IPS-NIHi7 (cell line): Measurements from ENCODE around the gene ADCY10.

ENCODE experiments used
- DNase-seq: peaks from one replicate; pipeline ENCODE4 v3.0.0; 2012; ENCODE audit warnings: mixed read lengths; ENCODE audit errors: extremely low spot score

The ADCY10 gene

DNA sequence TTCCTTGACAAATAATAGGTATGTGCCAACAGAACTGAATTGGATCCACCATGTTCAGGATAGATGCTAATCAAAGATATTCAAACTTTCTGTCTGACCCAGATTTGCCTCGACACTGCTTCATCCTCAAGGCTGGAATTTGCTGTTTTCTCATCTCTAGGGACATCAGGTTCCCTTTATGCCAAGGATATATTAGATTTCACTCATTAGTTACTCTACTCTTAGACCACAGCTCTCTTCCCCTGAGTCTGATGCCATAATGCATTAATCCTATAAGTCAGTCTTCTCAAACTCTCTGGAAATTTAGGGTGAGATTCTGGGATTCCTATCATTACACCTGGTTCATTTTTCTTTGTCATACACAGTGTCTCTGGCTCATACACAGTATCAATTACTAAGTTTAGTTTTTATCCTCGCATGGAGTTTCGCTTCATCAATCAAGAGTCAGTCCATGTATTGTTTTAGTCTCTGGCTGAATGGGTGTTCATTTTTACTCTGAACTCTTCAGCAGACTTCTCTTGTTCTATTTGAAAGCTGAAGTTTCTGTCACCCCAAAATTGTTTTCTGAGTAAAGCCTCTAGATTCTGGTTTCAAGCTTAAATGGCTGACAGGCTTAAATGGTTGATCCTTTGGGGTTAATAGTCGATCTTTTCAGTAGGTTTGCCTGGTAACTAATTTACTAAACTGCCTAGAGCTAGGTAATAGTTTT lies 13.3 kb upstream of the ADCY10 start:
- no peak for DNase-seq

DNA sequence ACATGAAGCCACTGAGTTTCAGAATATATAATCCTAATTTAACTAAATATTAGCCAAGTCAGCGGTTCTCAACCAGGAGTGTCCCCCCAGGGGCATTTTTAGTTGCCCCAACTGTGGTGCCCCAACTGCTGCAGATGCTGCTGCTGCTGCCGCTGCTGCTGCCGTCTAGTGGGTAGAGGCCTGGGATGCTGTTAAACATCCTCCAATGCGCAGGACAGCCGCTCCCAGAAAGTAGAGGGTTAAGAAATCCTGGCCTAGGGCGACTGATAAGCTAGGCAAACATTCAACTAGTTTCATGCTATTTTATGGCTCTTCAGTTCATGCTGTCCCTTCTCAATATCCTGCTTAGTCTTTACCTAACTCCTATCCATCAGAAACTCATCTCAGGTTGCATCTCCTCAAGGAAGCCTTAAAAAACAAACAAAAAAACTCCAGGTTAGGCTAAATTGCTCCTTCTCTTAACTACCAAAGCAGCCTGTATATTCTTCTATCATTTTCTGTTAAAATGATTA lies 12.6 kb upstream of the ADCY10 start:
- DNase-seq, result peak; percentile 18

DNA sequence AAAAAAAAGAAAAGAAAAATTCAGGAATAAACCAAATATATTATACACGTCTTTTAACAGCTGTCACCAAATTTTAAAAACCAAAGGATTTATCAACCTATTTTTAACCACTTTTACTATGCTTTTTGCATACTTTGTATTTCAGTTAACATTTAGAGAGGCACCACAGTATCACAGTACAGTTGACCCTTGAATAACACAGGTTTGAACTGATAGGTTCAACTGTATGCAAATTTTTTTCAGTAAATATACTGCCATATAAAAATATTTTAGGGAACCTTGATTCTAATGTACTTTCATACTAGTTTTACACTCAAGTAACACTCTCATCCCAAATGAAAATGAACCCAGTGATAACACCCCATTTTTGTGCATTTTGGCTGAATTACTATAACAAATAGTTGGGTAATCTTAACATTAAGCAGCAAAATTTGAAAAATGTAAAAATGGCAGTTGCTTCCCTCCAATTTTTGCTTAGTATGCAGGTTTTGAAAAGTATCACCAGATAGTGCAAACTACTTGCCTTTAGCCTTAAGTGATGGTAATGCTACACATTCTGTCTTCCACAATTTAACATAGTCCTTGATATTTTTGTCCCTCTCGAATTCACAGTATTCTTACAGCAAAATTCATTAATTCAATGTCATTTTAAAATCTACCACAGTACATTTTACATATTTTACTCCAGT lies 10.8 kb upstream of the ADCY10 start:
- DNase-seq, result no peak

DNA sequence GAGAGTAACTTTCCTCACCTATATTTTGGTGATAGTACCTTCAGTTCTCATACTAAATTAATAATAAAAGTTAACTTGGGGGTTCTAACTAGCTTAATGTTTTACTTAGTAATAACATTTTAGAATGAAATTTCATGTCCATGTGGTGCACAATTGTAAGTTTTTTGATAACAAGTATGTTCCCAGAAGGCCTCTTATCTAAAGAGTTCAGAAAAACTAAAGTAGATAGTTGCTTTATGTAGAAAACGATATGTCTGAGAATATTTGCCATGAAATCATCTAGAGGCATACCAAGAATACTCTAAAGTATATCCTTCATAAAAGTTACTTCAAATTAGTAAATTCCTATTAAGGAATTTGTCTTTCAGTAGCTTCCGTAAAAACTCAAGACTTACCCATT lies 10.2 kb upstream of the ADCY10 start:
- DNase-seq, result no peak

DNA sequence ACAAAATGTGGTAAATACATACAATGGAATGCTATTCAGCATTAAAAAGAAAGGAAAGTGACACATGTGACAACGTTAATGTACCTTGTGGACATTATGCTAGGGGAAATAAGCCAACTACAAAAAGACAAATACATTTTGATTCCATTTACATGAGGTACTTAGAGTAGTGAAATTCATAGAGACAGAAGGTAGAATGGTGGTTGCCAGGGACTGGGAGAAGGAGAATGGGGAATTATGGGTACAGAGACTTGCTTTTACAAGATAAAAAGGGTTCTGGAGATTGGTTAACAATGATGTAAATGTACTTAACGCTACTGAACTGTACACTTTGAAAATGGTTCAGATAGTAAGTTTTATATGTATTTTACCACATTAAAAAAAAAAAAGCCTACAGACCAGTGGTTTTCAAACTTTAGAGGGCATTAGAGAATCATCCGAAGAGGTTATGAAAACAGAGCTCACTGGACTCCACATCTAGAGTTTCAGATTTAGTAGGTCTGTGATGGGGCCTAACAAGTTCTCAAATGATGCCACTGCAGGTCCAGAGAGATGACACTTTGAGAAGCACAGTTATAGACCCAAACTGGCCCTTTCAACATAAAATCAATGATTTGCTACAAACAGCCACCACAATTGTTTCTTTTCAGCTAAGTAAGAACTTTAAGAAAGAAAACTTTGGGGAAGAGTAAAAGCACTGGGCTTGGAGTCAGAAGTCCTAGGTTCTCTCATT lies 9.6 kb upstream of the ADCY10 start:
- no peak for DNase-seq

DNA sequence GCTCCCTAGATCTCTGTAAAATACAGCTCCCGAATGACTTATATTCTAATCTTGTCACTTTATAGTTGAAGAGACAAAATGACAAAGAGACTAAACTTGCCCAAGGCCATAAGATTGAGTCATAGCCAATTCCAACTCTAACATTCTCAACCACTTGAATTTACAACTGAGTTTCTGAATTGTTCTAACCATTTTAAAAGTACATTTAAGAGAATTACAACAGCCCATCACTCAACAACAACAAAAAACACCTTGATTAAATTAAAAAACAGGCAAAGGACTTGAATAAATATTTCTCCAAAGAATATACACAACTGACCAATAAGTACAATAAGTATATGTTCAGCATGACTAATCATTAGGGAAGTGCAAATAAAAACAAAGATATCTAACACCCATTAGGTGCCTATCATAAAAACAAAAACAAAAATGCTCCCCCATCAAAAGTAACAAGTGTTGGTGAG lies 8.7 kb upstream of the ADCY10 start:
- DNase-seq, result no peak

DNA sequence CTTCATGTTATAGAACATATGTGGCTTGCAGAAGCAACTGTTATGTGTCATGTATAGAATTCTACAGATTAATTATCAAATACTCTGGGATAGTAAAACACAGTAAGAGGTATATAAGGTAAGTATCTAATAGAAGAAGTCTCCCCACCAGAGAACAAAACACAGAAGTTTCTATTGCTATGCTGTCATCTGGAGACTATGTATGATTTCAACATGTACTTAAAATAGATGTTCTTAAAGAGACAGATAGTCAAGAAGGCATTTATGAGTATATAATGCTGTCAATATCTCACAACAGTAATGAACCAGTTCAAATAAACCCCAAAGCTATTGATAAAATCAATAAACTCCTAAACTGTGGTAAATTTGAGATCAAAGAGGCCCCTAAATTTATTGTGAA lies 8.1 kb upstream of the ADCY10 start:
- DNase-seq, result no peak

DNA sequence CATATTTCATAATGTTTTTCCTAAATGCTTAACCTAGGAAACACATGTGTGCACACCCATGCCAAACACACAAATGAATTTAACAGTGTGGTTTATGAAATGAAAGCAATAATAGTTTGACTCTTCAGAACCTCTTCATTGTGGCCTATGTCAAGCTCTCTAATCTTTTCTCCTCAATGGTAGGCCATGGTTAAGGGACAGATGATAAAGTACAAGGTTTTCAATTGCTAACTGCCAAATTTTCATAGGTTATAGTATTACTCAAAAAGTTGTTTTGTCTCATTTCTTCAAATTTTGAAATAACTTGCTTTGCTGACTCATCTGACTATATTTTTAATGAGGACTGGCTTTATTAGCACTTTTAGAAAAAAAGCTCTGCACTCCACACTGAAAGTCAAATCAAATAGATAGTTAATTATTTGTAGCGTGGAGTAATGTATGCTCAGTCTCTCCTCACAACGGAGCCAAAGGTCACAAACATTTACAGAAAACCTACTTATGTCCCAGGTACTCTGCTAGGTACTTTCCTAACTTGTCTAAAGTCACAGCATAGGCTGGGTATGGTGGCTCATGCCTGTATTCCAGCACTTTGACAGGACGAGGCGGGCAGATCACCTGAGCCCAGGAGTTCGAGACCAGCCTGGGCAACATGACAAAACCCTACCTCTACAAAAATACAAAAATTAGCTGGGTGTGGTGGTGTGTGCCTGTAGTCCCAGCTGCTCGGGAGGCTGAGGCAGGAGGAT lies 3.0 kb upstream of the ADCY10 start:
- no peak for DNase-seq

DNA sequence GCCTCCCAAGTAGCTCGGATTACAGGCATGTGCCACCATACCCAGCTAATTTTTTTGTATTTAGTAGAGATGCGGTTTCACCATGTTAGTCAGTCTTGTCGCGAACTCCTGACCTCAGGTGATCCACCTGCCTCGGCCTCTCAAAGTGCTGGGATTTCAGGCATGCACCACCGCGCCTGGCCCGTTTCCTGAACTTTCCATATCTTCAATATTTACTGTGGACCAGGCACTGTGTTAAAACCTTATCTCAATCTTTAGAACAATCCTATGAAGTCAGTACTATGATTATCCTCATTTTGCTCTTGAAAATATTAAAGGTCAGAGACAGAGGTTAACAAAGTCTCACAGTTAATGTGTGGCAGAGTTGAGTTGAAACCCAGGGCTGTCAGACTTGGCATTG lies 1.6 kb upstream of the ADCY10 start:
- no peak for DNase-seq

DNA sequence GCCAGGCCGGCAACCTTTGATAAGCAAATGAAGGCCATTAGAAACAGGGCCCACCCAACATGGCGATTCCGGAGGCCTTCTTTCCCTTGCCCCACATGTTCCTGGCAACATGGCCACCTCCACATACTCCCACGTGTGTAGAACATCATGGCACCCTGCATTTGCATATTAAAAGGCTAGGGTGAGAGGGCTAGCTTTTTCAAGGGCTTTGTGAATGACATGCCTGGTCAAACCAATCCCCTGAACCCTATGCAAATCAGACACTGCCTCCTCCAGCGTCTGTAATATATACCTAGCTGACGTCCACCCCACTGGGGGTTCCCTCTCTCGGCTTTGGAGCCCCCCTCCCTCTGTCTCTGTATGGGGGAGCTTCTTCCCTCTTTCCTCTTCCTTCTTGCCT lies 1.6 kb downstream of the ADCY10 start:
- no peak for DNase-seq

DNA sequence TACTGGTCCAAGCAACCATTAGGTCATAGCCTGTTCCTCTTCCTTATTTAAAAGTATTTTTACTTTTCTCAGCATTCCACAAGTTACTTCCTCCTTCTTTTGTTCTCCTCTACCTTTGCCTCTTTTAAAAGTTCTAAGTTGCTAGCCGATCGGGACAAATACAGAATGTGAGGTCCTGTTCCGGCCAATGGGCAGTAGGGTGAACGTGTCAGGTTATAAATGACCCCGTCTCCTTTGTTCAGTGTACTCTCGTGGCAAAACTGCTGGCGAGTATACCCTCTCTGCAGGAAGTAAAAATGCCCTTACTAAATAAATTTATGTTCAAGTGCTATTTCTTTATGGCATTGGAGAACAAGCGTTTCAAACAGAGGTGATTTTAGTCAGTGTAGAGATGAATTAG lies 2.5 kb downstream of the ADCY10 start:
- DNase-seq, result no peak

DNA sequence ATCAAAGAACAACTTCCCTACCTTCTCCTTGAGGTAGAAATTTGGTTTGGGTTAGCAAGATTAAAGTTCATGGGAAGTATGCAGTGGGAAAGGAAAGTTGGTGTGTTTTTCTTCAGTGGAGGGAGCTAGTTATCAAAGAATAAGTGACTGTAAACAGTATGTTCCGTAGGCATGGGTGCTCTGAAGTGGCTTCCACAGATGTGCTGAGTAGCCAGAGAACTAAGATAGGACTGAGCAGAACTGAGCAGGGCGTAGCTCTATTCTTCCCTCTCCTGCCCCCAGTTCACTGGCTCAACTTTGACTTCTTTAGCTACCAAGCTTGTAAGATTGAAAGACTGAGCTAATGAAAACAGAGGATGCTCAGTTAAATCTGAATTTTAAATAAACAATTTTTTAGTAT lies 3.4 kb downstream of the ADCY10 start:
- no peak for DNase-seq

DNA sequence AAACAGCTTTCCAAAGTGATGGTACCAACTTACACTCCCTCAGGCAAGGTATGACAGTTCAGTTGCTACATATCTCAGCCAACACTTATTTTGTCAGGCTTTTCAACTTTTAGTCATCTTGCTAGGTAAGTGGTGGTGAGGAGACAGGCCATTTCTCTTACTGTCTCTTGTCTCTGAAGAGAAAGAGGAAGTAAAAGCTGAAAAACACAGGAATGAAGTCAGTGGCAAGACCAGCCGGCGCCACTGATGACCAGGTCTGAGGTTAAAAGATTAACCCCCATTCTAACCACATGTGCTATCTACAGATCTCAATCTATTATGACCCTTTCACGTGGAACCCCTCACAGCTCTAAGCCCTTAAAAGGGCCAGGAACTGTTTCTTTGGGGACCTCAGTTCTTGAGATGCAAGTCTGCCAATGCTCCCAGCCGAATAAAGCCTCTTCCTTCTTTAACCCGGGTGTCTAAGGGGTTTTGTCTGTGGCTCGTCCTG lies 4.2 kb downstream of the ADCY10 start:
- DNase-seq, result no peak

DNA sequence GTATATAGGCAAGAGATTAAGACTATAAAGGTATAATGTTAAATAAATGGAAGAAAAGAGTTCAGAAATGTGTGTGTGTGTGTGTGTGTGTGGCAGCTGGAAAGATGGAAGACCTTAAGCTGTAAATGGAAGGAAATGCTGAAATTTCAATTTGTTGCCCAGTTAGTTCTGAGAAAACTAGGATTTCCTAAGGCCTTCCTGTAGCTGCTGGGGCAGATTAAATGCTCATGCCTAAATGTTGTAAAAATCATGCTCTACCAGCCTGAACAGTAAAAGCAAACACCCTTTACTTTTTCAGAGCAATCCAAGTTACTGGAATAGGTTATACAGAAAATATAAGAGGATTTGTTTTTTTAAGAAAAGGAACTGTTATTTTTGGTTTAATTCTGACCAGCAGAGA lies 8.3 kb downstream of the ADCY10 start:
- no peak for DNase-seq

DNA sequence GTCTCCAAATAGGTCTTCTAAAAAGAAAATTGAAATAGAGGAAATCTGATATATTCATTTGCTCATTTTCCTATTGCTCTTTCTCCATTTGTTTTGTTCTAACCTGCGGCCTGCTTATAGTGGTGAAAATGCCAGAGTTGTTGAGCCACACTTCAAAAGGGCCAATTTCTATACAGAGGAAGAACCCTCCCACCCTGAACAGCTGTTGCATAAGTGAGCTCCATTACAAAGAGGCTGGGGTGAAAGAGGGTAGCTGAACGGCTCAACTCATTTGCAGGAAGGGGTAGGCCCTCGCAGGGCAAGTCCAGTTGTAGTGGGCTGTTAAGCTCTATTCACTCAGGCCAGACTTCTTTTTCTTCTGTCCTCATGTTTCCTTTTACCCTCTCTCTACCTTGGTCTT lies 8.8 kb downstream of the ADCY10 start:
- DNase-seq, result peak; percentile 36

DNA sequence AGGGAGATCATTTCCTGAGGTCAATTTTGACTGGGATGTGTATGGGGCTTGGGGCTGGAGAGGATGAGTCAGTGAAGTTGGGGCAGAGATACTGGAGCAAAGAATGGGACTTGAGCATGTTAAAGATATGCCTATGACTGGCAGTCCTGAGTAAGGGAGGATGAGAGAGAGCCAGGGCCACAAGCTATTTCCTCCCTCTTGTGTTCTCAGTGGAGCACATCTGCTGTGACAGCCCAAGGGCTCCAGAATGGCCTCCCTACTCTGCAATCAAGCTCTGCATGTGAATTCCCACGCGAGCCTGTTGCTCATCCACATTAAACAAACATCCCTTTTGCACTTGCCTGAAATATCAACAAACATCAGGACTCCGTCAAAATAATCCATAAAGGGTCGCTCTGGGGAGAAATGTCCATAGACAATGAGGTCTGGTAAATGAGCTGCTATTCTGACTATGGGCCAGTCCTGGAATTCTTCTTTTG lies 9.2 kb downstream of the ADCY10 start:
- DNase-seq, result peak; percentile 28

DNA sequence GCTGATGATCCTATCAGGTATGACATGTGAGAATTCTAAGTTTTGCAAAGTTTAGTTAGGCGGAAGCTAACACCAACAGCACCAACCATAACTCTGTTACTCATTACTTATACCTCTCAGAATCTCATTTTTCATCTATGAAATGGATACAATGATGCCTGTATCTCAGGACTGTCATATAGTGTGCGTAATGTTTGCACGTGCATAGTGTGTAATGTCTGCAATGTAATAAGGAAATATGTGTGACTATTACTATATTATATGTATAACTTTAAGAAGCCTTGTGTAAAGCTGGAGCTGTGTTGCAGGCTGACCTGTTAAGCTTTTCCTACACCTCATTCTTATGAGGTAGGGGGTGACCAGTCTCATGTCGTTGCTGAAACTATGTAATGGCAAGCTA lies 13.0 kb downstream of the ADCY10 start:
- no peak for DNase-seq

DNA sequence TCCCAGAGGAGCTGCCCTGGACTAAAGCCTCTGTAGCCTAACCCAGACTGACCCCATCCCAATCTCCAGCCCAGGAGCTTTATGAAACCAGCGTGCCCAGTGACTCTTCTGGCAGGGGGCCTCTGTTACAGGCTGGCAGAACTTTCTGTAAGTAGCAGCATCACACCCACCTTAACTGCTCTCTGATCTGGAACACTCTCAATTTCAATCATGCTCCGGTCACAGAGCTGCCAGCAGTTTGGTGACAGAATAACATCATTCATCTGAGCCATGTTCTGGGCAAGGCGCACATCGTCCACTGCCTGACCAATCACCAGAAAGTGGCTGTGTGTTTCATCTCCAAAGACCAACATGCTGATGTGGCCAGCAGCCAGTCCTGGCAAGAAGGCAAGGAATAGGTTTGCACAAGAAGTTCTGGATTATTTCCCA lies 14.7 kb downstream of the ADCY10 start:
- no peak for DNase-seq

DNA sequence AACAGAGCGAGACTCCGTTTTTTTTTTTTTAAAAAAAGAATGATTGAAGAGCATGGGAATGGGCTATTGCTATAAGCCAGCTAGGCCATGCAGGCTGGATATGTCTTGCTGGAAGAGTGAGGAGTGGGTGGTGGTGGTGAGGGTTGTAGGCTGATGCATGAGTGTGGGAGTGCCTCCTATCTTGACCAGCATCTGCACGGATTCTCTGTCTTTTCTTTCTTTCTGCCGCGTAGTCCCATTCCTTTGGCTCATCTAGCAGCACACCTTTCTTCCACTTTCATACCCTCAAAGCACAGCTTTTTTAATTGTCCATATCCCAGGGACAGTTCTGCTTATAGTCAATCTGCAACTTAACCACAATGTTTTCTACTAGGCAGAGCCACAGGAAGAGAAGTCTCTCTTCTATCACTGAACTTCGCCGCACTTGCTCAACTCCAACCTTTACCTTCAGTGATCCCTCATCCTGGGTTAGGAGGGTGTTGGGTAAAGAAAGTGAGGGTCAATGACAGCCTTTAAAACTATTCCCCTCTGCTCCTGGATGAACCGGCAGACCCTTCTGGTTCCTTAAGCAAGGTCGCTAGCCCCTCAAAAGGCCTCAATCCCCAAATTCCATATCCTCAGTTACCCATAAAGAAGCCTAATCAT lies 15.2 kb downstream of the ADCY10 start:
- no peak for DNase-seq

DNA sequence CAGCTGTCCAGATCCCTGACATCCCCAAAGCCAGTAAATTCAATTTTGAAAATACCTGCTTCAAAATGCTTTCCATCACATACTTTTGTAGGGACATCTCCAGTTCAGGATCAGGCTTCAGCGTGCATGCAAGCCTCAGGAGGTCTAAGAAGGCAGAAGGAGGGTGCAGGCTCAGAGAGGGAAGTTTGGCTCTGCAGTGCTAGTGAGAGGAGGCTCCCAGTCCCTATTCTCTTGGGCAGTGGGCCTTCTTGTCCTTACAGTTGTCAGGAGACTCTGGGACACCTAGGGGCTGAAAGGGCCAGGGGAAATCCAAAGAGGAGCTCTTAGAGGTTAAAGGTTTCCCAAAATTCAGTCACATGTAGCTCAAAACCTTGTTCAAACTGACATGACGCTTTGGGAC lies 20.1 kb downstream of the ADCY10 start:
- peak; percentile 20 for DNase-seq

DNA sequence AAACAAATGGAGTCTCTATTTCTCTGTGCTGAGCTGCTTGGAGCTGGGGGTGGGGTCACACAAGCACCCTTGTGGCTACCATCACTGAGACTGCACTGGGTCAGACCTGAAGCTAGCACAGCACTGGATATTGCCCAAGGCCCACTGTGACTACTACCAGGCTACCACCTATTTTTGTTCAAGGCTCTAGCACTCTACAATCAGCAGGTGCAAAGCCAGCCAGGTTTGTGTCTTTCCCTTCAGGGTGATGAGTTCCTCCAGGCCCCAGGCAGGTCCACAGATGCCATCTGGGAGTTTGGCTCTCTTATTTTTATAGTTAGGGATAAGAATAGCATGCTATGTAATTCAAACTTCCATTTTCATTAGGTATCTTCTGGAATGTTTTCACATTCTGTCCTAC lies 23.5 kb downstream of the ADCY10 start:
- no peak for DNase-seq
